Measurements from ENCODE around the gene ITPK1.

The ITPK1 gene

DNA sequence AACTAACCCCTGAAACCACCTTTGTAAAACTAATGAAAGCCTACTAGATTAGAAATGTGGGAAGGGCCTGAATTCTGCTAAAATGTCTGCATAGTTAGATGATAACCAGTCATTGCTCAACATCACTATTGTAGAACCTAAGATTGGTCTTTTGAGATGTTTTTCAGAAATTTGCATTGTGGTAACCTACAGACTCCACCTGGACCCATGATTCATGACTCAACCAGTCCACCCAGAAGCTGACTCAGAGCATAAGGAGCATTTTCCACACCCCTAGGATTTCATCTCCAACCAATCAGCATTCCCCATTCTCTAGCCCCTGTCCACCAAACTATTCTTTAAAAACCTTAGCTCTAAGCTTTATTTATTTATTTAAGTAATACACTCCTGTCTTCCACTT lies 223.1 kb downstream of the ITPK1 start:
- no peak for DNase-seq (ENCODE audit: low read depth, low spot score)

DNA sequence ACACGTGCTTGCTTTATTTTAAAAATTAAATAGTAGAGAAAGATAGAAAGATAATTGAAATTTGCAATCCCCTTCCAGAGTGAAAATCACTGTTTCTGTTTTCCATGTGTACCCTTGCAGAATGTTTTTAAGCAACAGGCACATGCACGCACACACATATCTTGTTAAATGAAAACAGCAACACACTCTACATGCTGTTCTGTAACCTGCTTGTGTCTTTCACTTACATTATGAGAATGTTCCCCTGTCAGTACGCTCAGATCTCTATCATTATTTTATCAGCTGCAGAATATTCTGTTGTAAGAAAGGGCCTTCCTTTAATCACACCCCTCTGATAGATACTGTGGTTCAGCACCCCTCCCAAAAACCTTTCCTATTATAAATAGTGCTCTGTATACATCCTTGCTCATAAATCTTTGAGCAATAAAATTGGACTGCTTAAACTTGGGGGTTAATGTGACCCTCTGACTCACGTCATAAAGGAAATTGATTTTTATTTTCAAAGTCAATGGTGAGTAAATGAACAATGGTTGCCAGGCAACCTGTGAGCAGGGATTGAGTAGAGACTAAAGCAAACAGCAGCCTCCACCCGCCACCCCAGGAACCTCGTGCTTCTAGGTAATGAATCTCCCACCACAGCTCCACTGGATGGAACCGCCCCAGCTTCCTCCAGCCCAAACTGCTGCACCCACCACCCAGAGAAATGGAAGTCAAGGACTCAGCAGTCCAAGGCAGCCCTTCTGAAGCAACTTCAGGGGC lies 224.7 kb downstream of the ITPK1 start:
- no peak for DNase-seq (ENCODE audit: low read depth, low spot score)

DNA sequence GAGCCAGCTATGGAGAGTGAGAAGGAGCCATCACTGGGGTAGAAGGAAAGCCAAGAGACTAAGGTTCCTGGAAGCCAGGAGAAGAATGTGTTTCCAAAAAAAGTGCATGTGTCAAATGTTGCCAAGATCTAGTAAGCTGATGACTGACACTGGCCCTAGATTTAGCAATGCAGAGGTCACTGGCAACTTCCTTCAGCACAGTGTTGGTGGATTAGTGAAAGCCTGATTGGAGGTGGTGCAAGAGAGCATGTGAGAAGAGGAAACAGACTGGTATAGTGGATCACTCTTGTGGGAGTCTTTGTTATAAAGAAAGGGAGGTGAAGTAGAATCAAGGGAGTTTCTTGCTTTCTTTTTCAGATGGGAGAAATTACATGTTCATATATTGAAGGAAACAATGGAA lies 226.8 kb downstream of the ITPK1 start:
- DNase-seq (ENCODE audit: low read depth, low spot score) = no peak

DNA sequence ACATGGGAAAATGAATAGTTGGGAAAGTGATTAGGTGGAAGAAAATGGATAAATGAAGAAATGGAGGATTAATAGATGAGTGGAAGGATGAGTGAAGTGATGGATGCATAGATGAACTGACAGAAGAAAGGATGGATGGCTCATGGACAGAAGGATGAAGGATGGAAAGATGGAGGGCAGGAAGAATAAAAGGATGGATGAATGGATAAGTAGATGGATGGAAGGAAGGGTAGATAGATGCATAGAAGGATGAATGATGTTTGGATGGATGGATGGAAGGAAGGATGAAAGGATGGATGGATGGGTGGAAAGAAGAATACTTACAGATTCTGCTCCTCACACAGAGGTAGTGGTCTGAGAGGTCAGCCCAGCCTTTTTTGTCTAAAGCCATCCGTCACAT lies 228.6 kb downstream of the ITPK1 start:
- DNase-seq (ENCODE audit: low read depth, low spot score) = no peak

Data from ELF-1 (cell line).